Islet of Langerhans (tissue), 1 donor: ENCODE results near the gene FAM3D.

Experiments used
- FAIRE-seq: peaks from one replicate; lab custom pipeline; 2011; peaks lifted over from hg19 to GRCh38; lab: Jason Lieb, UNC

FAM3D gene

DNA sequence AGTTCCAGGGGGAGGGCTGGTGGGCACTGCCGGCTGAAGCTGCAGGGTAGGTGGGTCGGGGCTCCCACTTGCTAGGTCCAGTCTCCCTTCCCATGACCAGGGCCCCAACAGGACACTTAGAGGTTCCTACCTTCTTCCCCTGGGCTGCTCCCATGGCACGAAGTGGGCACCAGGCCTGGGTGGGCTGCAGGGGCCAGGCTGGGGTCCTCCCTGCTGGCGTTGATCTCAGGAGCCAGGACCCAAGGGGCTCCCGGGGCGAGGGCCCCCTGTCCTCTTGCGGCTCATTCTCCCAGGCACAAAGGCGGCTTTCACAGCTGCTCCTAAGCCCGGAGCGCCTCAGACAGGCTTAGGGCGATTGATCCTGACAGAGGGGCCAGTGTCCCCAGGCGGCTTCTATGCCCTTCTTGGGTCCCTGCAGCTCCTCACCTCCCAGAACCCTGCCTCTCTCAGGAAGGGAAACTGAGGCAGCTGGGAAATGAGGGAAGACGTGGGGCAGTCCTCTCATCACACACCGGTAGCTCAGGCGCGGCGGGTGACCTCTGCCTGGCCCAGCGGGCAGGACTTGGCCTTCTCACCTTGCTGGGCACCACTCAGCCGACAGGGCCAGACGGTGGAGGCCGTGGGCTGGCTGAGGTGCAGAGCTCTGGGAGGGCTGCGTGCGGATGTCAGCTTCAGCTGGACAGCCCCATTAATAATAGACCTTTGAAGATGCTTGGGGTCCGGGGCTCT, 39.6 kb downstream of the FAM3D start:
- FAIRE-seq: no peak

DNA sequence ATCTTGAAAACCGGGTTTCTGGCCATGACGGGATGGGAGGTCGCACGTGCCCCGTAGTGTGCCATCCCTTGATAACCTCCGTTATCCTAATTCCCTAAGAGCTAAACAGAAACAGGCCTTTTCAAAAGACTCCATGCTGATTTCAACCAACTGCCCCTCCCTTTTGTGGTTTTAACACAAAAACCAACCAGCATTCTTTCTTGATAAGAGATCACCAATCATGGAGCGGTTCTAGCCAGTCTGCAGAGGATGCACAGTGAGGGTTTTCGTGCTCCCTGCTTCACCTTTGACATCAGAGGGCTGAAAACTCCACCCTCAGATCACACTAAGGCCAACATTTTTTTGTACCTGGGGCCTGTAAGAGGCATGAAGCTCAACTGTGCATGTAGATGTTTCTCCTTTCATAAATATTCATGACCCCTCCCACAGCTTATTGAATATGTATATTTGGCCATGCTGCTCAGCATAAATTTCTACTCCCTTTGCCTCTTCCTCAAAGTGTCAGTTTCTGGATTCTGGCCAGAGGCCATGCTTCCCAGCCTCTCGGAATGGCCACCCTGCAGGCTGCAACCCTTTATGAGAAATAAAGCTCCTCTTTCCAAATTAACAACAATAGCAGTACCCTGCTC, 41.3 kb downstream of the FAM3D start:
- FAIRE-seq: no peak

DNA sequence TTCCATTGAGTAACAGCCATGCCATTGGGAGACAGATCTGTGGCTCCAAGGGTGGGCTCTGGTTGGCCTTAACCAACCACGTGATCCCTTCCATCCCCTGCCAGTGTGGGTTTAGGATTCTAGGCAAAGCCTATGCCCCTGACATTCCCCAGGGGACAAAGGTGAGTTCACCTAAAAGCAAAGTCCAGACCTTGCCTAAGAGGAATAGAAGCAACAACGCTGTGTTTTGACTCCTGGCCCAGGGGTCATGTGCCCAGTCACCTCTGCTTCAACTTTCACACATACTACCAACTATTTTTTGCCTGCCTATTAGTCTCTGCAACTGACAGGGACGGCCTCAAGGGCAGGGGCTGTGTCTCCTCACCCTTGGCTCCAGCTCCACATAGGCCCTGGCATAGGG, 42.0 kb downstream of the FAM3D start:
- no peak for FAIRE-seq

DNA sequence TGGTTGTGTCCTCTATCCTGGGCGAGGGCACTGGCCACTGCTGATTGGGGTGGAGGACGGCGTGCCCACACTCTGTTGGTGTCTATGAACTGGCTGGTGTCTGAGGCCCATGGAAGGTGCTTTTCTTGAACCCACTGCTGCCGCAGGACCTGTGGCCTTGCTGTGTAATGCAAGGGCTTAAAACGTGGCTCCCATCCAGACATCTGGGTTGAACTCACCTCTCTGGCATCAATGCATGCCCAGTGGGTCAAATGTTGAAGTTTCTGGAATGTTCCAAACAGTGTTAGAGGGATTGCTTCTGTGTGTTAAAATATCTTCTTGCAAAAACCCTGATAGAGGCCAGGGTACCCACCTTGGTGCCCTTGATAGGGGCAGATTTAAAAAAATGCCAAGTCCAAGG, 42.6 kb downstream of the FAM3D start:
- no peak for FAIRE-seq

DNA sequence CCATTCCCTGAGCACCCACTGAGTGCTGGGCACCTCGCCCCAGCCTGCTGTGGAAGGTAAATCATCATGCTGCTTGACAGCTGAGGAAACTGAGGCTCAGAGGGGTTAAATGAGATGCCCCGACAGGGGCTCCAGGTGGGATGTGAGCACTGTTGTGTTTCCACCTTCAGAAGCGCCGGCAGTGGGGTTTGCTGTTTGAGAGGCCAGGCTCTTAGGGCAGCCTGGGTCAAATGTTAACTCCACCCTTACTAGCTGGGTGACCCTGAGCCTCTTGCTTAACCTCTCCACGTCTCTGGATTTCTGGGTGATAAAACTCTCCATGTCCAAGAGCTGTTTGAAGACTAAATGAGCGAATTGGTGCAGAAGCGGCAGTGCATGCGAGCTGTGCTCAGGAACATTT, 43.1 kb downstream of the FAM3D start:
- FAIRE-seq: no peak

DNA sequence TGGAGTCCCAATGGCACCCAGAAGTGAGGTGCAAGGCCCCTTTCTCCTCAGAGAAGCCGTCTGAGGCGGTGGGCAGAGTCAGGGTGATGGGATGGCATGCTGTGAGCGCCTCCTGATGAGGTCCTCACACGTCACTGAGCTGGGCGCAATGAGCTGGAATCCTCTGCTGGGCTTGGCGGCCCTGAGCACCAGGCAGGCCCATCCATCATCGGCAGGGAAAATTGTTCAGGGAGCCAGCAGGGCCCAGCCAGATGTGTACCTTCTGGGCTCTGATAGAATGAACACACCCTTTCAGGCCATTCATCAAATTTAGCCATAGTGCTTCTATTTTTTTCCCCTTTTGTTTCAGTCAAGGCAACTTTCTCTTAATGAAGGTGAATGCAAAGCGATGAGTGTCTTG, 43.7 kb downstream of the FAM3D start:
- FAIRE-seq: no peak

DNA sequence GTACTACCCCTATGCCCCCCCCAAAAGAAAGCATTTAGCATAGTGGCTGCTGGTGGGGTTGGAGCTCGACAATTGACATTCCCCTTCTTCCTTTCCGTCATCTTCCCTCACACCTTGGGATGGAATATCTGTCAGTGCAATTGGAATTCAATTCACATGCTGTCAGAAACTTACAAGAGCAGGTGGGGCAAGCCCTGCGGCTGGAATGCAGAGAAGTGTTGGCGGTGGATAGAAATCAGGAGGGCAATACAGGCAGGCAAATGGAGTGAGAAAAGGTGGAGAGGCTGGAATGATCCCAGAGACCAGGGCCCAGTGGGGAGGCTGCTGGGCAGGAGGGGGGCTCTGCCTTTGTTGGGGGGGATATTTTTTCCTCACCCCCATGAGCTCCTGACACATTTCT, 44.1 kb downstream of the FAM3D start:
- FAIRE-seq: no peak

DNA sequence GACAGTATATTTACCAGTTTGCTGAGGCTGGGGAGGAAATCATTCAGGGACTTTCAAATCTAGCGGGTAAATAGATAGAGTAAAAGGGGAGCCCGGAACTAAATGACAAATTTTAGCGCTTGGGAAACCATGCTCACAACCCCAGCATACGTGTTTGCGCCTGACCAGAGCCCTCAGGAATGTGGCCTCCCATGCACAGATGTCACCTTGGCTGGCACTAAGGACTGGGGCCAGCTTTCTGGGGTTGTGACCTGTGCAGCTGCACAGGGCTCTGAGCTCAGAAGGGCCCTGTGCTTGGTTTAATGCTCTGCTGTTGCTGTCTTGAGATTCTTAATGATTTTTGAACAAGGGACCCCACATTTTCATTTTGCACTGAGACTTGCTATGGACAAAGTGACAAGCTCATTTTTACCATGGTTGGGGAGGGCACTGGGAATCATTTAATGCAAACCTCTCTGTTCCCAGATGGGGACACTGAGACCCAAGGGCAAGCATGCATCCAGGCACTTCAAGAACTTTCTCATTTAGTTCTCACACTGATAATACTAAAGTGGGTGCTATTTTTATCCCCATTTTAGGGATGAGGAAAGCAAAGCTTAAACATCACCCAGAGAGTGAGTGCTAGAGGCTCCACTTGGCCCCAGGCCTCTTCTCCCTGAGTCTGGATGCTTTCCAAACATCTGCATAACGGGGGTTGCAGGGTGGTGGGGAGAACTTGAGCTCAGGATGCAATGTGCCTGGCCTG, 45.3 kb downstream of the FAM3D start:
- FAIRE-seq: no peak

DNA sequence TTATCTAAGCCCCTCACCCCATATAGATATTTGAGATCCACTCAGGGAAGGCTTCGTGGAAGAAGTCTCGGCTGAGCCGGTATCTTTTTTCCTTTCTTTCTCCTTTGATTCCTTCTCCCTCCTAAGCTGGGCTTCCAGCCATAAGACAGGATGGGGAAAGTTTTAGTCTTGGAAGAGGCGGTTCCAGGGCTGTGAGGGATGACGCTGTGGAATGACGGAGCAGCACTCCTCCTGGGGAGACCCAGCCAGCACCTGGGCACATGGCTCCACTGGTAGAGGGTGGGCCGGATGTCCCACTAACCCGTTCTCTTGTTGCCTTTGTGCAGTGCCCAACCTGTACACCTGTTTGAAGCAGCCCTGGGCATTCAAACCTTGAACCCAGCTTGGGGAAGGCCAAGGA, 46.2 kb downstream of the FAM3D start:
- FAIRE-seq: no peak

DNA sequence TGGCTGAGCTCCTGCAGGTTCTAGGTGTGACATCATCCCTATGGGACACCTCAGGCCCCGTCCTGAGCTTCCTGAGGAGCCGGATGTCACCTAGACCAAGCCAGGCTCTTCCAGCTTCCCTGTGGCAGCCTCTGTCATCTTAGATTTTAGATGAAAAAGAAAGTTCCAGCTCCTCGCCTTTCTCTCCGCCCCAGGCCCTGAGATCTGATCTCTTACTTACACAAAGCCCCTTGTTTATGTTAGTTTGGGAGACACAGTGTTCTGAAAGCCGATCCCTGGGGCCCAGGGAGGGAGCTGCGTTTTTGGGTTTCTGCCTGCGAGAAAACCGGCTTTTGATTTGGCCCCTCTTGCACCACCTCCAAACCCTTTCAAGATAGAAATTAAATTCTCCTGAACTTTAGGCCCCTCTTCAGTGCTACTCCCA, 49.2 kb downstream of the FAM3D start:
- FAIRE-seq: no peak

DNA sequence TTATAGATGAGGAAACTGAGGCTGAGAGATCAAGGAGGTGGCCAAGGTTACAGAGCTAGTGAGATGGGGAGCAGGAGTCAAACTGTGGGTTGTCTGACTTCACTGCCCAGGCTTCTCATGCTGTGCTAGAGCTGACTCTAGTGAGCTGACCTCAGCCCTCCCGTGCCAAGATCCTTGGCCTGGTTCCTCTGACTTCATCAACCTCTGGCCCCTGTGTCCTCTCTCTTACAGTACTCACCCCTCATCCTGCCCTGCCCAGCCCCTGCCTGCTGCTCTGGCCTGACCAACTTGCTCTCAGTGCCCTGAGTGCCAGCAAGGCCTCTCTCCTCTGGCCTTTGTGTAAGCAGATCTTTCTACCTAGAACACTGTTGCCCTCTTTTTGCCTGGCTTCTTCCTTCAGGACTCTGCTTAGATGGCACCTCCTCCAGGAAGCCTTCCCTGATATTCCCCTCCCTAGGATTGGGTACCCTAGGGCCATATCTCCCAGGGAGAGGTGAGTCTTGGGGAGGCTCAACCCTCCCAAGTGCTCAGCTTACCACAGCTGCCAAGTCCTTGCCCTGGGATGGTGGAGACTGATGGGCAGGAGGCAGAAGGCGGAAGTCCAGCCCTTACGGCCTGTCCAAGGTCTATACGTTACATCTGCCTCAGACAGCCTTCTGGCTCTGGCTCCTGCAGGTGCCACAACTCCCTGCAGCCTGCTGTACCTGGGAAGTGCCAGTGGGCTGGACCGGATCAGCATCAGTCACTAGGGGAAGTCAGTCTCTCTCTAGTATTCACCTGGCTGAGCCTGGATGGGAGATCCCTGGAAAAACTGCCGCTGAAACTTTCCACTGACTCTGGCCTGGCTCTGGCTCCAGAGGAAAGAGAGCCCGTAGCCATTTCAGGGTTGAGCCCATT, 53.1 kb downstream of the FAM3D start:
- FAIRE-seq: no peak

DNA sequence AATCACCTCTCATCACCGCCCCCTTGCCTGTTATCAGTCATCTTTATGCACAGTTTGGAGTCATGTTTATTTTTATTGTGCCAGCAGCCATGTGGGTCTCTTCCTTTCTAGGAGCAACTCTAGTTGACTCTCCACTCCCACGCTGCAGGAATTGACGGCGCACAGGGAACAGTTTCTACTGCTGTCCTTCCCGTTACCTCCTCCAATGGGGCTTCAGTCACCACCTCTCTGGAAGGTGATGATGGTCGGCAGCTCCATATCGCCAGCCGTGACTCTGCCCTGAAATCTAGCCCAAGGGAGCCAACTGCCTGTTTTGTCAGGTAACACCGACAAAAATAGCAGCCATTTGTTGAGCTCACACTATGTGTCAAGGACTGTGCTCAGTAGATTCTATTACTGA, 53.7 kb downstream of the FAM3D start:
- FAIRE-seq: no peak

DNA sequence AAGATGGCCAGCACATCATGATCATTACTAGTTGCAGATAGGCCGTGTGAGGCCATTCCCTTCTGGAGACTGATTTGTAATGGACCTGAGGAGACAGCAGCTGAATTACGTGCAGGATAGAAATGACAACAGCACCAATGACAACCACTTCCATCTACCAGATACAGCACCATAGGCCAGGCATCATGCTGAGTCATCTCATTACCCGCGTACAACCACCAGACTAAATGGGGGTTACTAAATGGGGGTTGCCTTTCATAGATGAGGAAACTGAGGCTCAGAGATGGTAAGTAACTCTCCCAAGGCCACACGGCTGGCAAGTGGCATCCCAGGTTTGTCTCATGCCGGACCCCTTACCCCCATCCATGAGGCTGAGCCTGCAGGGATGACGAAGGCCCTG, 56.6 kb downstream of the FAM3D start:
- peak; percentile 86 for FAIRE-seq

DNA sequence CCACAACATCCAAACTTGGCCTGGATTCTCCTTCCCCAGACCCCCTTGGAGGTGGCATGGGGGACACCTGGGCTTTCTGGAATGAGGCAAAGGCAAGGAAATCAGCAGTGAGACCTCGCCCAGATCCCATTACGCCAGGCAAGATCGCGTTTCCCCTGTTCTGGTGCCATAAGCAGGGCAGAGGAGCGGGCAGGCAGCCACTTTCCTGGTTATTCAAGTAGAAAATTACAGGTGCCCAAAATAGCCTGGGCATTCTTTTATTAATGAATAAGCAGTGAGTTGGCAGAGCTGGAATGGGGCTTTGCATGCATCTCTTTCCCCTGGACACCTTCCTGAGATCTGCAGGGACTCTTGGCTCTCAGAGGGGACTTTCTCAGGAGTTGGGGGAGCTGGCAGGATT, 57.9 kb downstream of the FAM3D start:
- FAIRE-seq: peak; percentile 96

DNA sequence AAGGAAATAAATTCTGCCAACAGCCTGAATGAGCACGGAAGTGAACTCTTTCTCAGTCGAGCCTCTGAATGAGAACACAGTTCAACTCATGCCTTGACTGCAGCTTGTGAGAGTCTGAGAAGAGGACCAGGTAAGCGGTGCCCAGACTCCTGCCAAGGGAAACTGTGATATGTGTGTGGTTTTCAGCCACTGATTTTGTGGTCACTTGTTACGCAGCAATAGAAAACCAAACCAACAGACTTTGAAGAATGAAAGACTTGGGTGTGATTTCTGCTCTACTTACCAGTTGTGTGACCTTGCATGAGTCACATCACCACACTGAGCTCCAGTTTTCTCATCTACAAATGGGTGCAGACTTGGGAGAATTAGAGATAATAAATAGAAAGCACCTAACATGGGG, 58.8 kb downstream of the FAM3D start:
- FAIRE-seq: no peak

DNA sequence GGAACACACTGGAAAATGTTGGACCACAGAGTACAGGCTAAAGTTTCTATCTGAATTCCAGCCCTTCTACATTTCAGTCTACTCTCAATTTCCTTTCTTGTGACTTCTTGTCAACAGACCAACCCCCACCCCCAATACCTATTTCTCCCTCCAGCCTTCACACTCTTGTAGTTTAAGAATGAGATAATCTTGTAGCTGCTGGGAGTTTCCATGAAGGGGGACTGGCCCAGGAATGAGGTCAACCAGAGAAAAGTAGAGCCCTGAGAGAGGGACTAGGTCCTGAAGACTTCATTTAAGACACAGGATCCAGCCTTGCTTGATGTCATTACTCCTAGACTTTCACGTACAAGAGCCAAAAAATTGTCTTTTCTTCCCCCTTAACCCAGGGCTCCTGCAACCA, 59.9 kb downstream of the FAM3D start:
- FAIRE-seq: no peak

DNA sequence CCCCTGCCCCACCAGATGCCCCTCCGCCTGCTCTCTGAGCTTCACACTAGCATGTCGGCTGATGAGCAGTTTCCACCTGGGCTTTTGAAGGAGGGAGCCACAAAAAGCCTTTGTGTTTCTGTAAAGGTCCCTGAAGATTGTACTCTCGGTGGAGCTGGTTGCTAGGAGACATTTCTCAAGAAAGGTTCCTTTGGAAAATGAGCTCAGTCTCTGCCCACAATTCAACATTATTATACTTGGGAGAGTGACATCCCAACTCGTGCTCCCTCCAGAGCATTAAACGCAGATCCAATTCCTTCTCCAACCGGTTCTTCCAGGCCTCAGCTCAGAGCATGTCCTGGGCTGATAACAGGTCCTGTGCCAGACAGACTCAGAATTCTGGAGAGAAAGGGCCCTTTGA, 62.5 kb downstream of the FAM3D start:
- FAIRE-seq: no peak

DNA sequence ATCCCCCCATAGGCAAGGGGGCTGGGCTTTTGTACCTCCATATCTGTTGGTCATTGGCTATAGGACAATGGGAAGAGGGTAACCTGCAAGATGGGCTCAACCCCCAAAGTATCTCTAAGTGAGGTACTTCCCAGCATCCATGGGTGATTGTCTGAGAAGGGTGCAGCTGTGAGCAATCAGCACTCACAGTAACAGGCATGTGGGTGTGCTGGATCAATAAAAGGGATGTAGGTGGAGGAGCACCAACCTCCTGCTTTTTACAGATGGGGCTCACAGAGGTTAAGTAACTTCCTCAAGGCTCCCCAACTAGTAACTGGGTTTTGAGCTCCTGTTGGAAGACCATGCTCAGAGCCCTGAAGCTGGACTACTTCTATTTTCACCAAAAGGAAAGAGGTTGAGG, 63.0 kb downstream of the FAM3D start:
- no peak for FAIRE-seq

DNA sequence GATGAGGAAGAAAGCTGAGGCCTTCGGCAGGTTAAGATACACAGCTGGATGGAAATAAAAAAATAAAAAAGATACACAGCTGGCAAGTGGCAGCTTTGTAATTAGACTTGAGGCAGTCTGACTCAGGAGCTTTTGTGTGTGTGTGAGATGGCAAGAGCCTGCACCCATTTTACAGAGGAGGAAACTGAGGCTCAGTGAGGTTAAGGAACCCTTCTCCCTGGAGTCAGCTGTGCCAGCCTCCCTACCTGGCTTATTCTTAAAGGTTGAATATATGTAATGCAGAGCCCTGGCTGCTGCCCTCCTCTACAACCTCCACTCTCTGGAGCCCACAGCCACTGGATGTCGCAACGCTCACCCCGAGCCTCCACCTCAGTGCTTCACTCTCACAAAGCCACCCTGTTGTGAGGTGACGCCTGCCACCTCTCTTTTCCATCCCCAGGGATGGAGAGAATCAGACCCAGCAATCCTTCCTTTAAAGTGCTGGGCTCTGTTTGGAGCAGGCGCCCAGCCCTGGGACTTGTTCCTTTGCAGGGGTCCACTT, 68.7 kb downstream of the FAM3D start:
- FAIRE-seq: no peak

DNA sequence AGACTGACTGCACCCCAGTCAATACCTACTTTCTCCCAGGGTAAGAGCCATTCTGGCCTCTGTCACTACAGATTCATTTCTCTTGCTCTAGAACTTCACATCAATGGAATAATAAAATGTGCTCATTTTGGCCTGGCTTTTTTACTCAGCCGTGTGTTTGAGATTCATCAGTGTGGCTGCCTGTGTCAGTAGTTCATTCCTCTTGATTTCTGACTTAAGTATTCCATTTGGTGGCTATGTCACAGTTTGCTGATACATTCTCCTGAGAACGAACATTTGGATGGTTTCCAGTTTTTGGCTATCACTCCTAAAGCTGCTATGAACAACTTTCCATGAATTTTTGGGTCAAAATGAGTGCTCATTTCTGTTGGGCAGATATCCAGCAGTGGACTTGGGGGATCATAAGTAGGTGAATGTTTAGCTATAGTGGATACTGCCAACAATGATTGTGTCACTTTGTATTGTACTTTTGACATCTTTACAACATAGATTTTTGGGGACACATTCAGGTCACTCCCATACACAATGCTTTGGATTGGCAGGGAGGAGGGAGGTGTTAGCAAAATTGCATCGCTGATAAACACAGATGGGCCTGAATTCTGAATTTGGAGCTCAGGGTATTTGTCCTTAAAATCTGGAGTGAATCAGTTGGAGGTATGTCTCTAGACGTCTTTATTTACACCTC, 69.6 kb downstream of the FAM3D start:
- FAIRE-seq: no peak

DNA sequence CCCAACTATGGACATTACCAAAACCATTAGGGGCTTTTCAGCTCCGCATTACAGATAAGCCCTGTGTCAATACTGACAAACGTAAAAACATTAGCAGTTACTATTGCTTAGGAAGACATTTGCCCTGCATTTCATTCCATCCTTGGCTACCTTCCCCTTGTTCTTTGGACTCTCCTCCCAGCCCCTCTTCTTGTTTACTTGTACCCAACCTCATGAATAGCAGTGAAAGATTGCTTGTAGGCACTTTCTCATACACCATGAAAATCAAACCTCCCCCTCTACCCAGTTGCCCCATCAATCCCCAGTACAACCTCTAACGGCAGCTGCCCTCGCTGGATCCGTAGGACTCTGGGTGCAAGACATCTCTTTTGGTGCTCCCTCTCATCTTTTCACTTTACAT, 72.5 kb downstream of the FAM3D start:
- FAIRE-seq: no peak
